OCI-LY3 (cell line): ENCODE results near the gene MERTK.

Experiments
- H2AFZ ChIP-seq: fragments of 200-600, 300-600 bp; shearing (Covaris generic); 2 replicates; pipeline ENCODE4 v1.6.0; 2014; ENCODE audit warnings: antibody characterized with exemption, low read depth, low read length
- H3K27ac ChIP-seq: fragments of 200-600, 300-600 bp; sonication (generic); 2 replicates; pipeline ENCODE4 v1.5.1; 2014; ENCODE audit warnings: mild to moderate bottlenecking, low read length, moderate library complexity, mixed read lengths
- H3K27me3 ChIP-seq: fragments of 200-600, 300-600 bp; sonication (generic); 2 replicates; pipeline ENCODE4 v1.6.1; 2014; ENCODE audit warnings: low read depth, low read length, mixed read lengths
- H3K36me3 ChIP-seq: fragments of 200-600, 300-600 bp; sonication (generic); replicated peaks from 2 replicates; pipeline ENCODE3; 2014; ENCODE audit warnings: low read depth, low read length, mixed read lengths
- H3K4me1 ChIP-seq: fragments of 300-600, 200-600 bp; sonication (generic); 2 replicates; pipeline ENCODE4 v1.6.1; 2014; ENCODE audit warnings: low read length, mixed read lengths
- H3K4me2 ChIP-seq: fragments of 200-600, 300-600 bp; sonication (generic); 2 replicates; pipeline ENCODE4 v1.6.1; 2014; ENCODE audit warnings: low read length, mixed read lengths
- H3K4me3 ChIP-seq: fragments of 300-600, 200-600 bp; sonication (generic); 2 replicates; pipeline ENCODE4 v1.5.1; 2014; ENCODE audit warnings: antibody characterized with exemption, mild to moderate bottlenecking, low read length, moderate library complexity
- H3K79me2 ChIP-seq: fragments of 300-600, 200-600 bp; shearing (Covaris generic); 2 replicates; pipeline ENCODE4 v1.6.1; 2014; ENCODE audit warnings: mild to moderate bottlenecking, low read length, mixed read lengths
- H3K9ac ChIP-seq: fragments of 300-600, 200-600 bp; shearing (Covaris generic); 2 replicates; pipeline ENCODE4 v1.6.0; 2014; ENCODE audit warnings: mild to moderate bottlenecking, low read length, moderate library complexity
- H3K9me3 ChIP-seq: fragments of 200-600, 300-600 bp; shearing (Covaris generic); 2 replicates; pipeline ENCODE4 v1.6.1; 2014; ENCODE audit warnings: low read length, mixed read lengths; ENCODE audit not compliant: insufficient read depth
- H4K20me1 ChIP-seq: fragments of 200-600, 300-600 bp; sonication (generic); 2 replicates; pipeline ENCODE4 v1.6.1; 2016; ENCODE audit warnings: low read length, mixed read lengths; ENCODE audit not compliant: insufficient read depth
- EZH2phosphoT487 ChIP-seq: fragments of 200-600 bp; shearing (Covaris generic); IDR thresholded peaks from 2 replicates; pipeline ENCODE4 v1.6.1; 2018; ENCODE audit warnings: antibody characterized with exemption, mixed run types, low read depth
- TF ChIP-seq, protein P1 (sequence below): fragments of 200-600, 300-600 bp; sonication (generic); IDR thresholded peaks from 2 replicates; pipeline ENCODE4 v1.5.1; 2014; ENCODE audit warnings: antibody characterized with exemption, low read length, low read depth

The MERTK gene

DNA sequence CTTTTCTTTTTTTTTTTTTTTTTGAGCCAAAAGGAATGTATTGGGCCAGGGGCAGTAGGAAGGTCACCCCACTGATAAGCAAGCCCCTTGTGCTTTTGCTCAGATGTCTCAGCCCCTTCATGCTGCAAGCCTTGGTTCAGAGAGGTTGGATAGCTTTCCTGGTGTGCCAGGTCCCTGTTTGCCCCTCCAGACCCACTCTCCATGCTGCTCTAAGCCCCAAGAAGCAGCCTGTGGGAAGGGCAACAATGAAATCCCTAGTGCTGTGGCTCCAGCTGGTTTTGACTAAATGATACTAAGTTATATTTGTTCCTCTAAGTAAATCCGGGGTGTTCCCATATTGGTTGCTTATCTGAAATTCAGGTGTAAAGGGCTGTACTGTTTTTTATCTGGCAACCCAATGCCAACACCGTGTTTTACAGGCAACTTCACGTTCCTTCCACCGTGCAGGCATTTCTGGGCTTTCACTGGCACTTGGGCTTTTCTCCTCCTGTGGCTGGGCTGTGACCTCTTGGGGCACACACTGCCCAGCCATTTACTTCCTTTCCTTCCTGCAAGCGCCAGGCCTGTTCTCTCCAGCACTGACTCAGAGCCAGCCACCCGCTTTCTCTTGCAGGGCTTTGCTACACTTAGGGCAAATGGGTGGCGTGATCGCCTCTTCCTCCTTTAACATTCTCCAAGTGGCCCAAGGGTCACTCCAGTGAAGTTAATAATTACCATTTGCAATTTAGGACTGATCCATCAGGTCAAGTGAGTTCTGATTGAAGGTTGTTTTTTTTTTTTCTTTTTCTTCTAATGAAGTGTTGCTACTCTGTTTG lies 21.6 kb downstream of the MERTK start:
- Histone ChIP-seq H3K36me3 (no peaks in the 10 kb centered on the region), H3K9ac (no peak overlapping the region), H3K79me2 (no peaks in the 10 kb centered on the region), H3K4me3 (no peak overlapping the region), H3K4me2 (no peak overlapping the region), H3K27me3 (no peaks in the 10 kb centered on the region), H2AFZ (no peak overlapping the region), H3K9me3 (no peaks in the 10 kb centered on the region), H3K27ac (no peak overlapping the region), H4K20me1 (no peaks in the 10 kb centered on the region), H3K4me1 (no peaks in the 10 kb centered on the region)
- TF ChIP-seq EZH2phosphoT487, result no peak
- TF ChIP-seq, protein P1, sequence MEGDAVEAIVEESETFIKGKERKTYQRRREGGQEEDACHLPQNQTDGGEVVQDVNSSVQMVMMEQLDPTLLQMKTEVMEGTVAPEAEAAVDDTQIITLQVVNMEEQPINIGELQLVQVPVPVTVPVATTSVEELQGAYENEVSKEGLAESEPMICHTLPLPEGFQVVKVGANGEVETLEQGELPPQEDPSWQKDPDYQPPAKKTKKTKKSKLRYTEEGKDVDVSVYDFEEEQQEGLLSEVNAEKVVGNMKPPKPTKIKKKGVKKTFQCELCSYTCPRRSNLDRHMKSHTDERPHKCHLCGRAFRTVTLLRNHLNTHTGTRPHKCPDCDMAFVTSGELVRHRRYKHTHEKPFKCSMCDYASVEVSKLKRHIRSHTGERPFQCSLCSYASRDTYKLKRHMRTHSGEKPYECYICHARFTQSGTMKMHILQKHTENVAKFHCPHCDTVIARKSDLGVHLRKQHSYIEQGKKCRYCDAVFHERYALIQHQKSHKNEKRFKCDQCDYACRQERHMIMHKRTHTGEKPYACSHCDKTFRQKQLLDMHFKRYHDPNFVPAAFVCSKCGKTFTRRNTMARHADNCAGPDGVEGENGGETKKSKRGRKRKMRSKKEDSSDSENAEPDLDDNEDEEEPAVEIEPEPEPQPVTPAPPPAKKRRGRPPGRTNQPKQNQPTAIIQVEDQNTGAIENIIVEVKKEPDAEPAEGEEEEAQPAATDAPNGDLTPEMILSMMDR, result no peak

DNA sequence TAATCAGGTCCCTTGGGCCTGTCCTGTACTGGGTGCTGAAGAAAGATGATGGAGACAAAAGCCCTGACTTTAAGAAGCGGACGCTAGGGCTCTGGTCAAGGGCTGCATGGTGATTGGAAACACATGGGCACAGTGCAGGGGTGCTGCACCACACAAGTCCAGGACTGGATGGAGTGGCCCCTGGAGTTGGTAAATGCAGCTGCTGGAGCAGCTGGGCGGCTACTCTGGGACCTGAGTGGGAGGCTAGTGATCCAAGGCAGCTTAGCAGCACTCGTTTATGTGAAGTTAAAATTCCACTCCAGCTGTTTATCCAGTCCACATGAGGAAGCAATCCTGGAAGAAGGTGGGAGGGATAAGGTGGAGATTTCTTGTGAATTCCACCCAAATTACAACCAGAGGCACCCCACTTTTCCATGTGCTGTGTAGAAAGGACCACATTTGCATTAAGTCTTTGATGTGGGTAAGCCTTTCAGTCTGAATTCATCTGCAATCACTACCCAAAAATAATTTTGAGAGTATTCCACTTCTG lies 24.9 kb downstream of the MERTK start:
- H3K27me3 ChIP-seq, result no peaks in the 10 kb centered on the region
- no peaks in the 10 kb centered on the region for H3K36me3 ChIP-seq
- H3K9me3 ChIP-seq, result no peaks in the 10 kb centered on the region
- H2AFZ ChIP-seq, result no peak overlapping the region
- no peak overlapping the region for H3K4me2 ChIP-seq
- no peaks in the 10 kb centered on the region for H3K79me2 ChIP-seq
- no peak overlapping the region for H3K27ac ChIP-seq
- no peak overlapping the region for H3K4me3 ChIP-seq
- no peaks in the 10 kb centered on the region for H3K4me1 ChIP-seq
- no peaks in the 10 kb centered on the region for H4K20me1 ChIP-seq
- H3K9ac ChIP-seq, result no peak overlapping the region
- TF ChIP-seq EZH2phosphoT487, result no peak
- TF ChIP-seq, protein P1, result no peak

DNA sequence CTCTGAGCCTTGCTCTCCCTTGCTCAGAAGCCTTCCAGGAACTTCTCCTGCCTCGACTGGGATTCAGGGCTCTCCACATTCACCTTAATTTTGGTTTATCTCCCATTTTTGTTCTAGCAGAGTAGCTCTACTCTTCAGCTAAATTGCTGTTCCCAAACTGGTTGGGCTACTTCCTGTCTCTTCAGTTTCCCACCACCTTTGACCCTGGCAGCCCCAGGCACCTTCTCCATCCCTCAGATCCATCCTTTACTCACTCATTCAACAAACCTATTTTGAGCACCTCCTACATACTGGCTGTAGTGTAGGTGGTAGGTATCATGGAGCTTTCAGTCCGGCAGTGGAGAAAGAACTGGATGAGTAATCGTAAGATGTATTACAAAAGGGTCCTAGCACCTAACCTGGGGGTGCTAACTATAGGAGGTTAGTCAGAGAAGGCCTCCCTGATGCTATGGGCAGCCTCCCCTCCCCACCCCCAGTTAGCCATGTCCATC lies 26.3 kb downstream of the MERTK start:
- Histone ChIP-seq H3K27me3 (no peaks in the 10 kb centered on the region), H3K4me2 (no peak overlapping the region), H3K4me1 (no peaks in the 10 kb centered on the region), H3K9me3 (no peaks in the 10 kb centered on the region), H4K20me1 (no peaks in the 10 kb centered on the region), H3K36me3 (no peaks in the 10 kb centered on the region), H3K9ac (no peak overlapping the region), H3K4me3 (no peak overlapping the region), H3K79me2 (no peaks in the 10 kb centered on the region), H3K27ac (no peak overlapping the region), H2AFZ (no peak overlapping the region)
- TF ChIP-seq EZH2phosphoT487, result no peak
- TF ChIP-seq, protein P1, result no peak

DNA sequence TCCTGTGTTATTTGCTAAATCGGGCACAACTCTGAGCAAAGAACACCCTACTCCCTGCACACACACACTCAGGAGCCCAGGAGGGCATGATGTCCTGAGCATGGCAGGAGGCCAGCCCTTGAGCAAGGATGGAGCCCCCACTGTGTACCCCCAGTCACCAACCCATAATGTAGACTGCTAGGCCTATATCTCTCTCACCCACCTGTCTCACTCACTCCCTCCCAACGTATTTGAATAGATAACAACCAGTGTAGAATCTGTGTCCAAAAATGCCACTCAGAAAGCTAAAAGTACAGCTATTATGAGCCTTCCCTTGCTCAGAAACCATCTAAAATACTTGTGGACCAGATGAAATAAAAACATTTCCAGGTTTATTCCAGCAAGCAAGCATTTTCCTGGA lies 29.3 kb downstream of the MERTK start:
- Histone ChIP-seq H3K9ac (no peak overlapping the region), H3K4me1 (no peaks in the 10 kb centered on the region), H3K9me3 (no peaks in the 10 kb centered on the region), H4K20me1 (no peaks in the 10 kb centered on the region), H3K4me3 (no peak overlapping the region), H2AFZ (no peak overlapping the region), H3K36me3 (no peaks in the 10 kb centered on the region), H3K27me3 (no peaks in the 10 kb centered on the region), H3K79me2 (no peaks in the 10 kb centered on the region), H3K4me2 (no peak overlapping the region), H3K27ac (no peak overlapping the region)
- TF ChIP-seq, protein P1, result no peak
- TF ChIP-seq EZH2phosphoT487, result no peak
